Natural killer cell treated with Interleukin-12 subunit alpha and Interleukin-12 subunit beta and Interleukin-15 and Interleukin-18, amount 100 ng/mL, for 72 hours (primary cell): Measurements from ENCODE around the gene WWC2. TPM values are rescaled to one million over a fixed set of nuclear protein-coding genes. Genes with fewer than 3 reads are reported as not detected.

Experiments used
- ATAC-seq, 2 donors: fragments of 150-1000 bp; cut with Tn5 transposase in 1 of 2; sonication (Bioruptor Pico), chemical (Tn5 transposase) in 1 of 2; 2 replicates each; pipeline ENCODE4 v1.10.0; 2021
- DNase-seq: peaks from one replicate; pipeline ENCODE4 v3.0.0; 2022; ENCODE audit warnings: low spot score
- H3K27ac Mint-ChIP-seq, 2 donors: 1 replicate in 1 of 2; 2 replicates in 1 of 2; pipeline ENCODE4 v1.8.0; 2022; ENCODE audit warnings: mixed read lengths in 2 of 2, mild to moderate bottlenecking in 1 of 2, moderate library complexity in 1 of 2
- H3K27me3 Mint-ChIP-seq, 2 donors: 1 replicate in 1 of 2; 2 replicates in 1 of 2; pipeline ENCODE4 v1.8.0; 2022; ENCODE audit warnings: mixed read lengths in 2 of 2
- H3K36me3 Mint-ChIP-seq: one replicate; pipeline ENCODE4 v1.8.0; 2022; ENCODE audit warnings: mixed read lengths
- H3K4me1 Mint-ChIP-seq, 2 donors: 1 replicate in 1 of 2; 2 replicates in 1 of 2; pipeline ENCODE4 v1.8.0; 2022; ENCODE audit warnings: low read depth in 2 of 2, mixed read lengths in 2 of 2, mild to moderate bottlenecking in 1 of 2
- H3K4me3 Mint-ChIP-seq: one replicate; pipeline ENCODE4 v1.8.0; 2022; ENCODE audit warnings: mixed read lengths
- H3K9me3 Mint-ChIP-seq: 2 replicates; pipeline ENCODE4 v1.8.0; 2022; ENCODE audit warnings: mixed read lengths
- total RNA-seq, 2 donors: library from RNA; stranded (reverse); gene quantifications; one replicate each; pipeline ENCODE4 v1.2.3, GENCODE V29; 2022

The WWC2 gene
- 10 to 100 TPM in 1 of 2 donors, 1 to 10 TPM in 1; 5.1 to 10.0 TPM for total RNA-seq

GRCh38 chr4:183098723-183099536, at the start of gene WWC2:
Gene WWC2 (plus strand): TSS chr4:183099257. CDS start chr4:183099492, 235 bp downstream.
- DNase-seq = peak; percentile 80
- Mint-ChIP-seq H3K27me3 (peaks cover 20 to 47% of the 10 kb centered on the region in 2 donors), H3K27ac (no peak within 1 kb of the TSS)

GRCh38 chr4:183053681-183054080, 45.4 kb upstream of the WWC2 start:
- Mint-ChIP-seq H3K4me3 (no peak overlapping the region), H3K4me1 (no peaks in the 10 kb centered on the region), H3K27ac (no peak overlapping the region), H3K36me3 (no peaks in the 10 kb centered on the region), H3K9me3 (no peaks in the 10 kb centered on the region), H3K27me3 (peaks cover 13 to 62% of the 10 kb centered on the region in 2 donors)
- ATAC-seq (no peak), DNase-seq (no peak)

More at GRCh38 chr4:183098723-183099536, at the start of gene WWC2:
- Mint-ChIP-seq H3K4me1 (peaks cover 10 to 12% of the 10 kb centered on the region in 2 donors), H3K9me3 (no peaks in the 10 kb centered on the region), H3K4me3 (peak within 1 kb of the TSS; percentile 54), H3K36me3 (no peaks in the 10 kb centered on the region)
- ATAC-seq = peak; percentile 84 to 88

GRCh38 chr4:183057255-183057654, 41.8 kb upstream of the WWC2 start:
- Mint-ChIP-seq H3K9me3 (no peaks in the 10 kb centered on the region), H3K36me3 (no peaks in the 10 kb centered on the region), H3K27me3 (peaks cover 8 to 36% of the 10 kb centered on the region in 2 donors), H3K4me3 (no peak overlapping the region), H3K4me1 (no peaks in the 10 kb centered on the region), H3K27ac (no peak overlapping the region)
- DNase-seq = no peak
- ATAC-seq = no peak

GRCh38 chr4:183059797-183060196, 39.3 kb upstream of the WWC2 start:
- ATAC-seq (no peak), DNase-seq (no peak)
- Mint-ChIP-seq H3K4me1 (peaks cover 0 to 4% of the 10 kb centered on the region in 2 donors), H3K27me3 (peaks cover 11 to 40% of the 10 kb centered on the region in 2 donors), H3K4me3 (no peak overlapping the region), H3K36me3 (no peaks in the 10 kb centered on the region), H3K27ac (no peak overlapping the region), H3K9me3 (no peaks in the 10 kb centered on the region)

GRCh38 chr4:183068502-183068901, 30.6 kb upstream of the WWC2 start:
- H3K27ac Mint-ChIP-seq = no peak overlapping the region
- H3K4me3 Mint-ChIP-seq = no peak overlapping the region
- DNase-seq (no peak), ATAC-seq (no peak)
- H3K4me1 Mint-ChIP-seq = peaks cover 0 to 4% of the 10 kb centered on the region in 2 donors
- H3K27me3 Mint-ChIP-seq = peaks cover 13 to 48% of the 10 kb centered on the region in 2 donors
- no peaks in the 10 kb centered on the region for H3K9me3 Mint-ChIP-seq
- H3K36me3 Mint-ChIP-seq = no peaks in the 10 kb centered on the region

- H3K27me3 Mint-ChIP-seq = peaks cover 11 to 49% of the 10 kb centered on the region in 2 donors
- ATAC-seq (no peak), DNase-seq (no peak)
- no peak overlapping the region for H3K4me3 Mint-ChIP-seq
- H3K27ac Mint-ChIP-seq = no peak overlapping the region
- no peaks in the 10 kb centered on the region for H3K36me3 Mint-ChIP-seq
- H3K9me3 Mint-ChIP-seq = no peaks in the 10 kb centered on the region
- H3K4me1 Mint-ChIP-seq = no peaks in the 10 kb centered on the region
These were observed 27.8 kb upstream of the WWC2 start for GRCh38 chr4:183071222-183071621.

- ATAC-seq = no peak
- H3K27me3 Mint-ChIP-seq = peaks cover 11 to 48% of the 10 kb centered on the region in 2 donors
- no peak overlapping the region for H3K27ac Mint-ChIP-seq
- no peak for DNase-seq
- no peaks in the 10 kb centered on the region for H3K9me3 Mint-ChIP-seq
- no peak overlapping the region for H3K4me3 Mint-ChIP-seq
- no peaks in the 10 kb centered on the region for H3K36me3 Mint-ChIP-seq
- no peaks in the 10 kb centered on the region for H3K4me1 Mint-ChIP-seq
These were observed 26.9 kb upstream of the WWC2 start for GRCh38 chr4:183072176-183072575.

GRCh38 chr4:183073838-183074145, 25.3 kb upstream of the WWC2 start:
- Mint-ChIP-seq H3K4me1 (no peaks in the 10 kb centered on the region), H3K27ac (no peak overlapping the region), H3K27me3 (peaks cover 8 to 36% of the 10 kb centered on the region in 2 donors), H3K36me3 (no peaks in the 10 kb centered on the region), H3K4me3 (no peak overlapping the region), H3K9me3 (no peaks in the 10 kb centered on the region)
- ATAC-seq = no peak
- DNase-seq = no peak

GRCh38 chr4:183074288-183074990, 24.6 kb upstream of the WWC2 start:
- no peaks in the 10 kb centered on the region for H3K36me3 Mint-ChIP-seq
- no peaks in the 10 kb centered on the region for H3K9me3 Mint-ChIP-seq
- H3K27me3 Mint-ChIP-seq = peaks cover 8 to 35% of the 10 kb centered on the region in 2 donors
- H3K4me3 Mint-ChIP-seq = no peak overlapping the region
- H3K27ac Mint-ChIP-seq = no peak overlapping the region
- no peak for DNase-seq
- ATAC-seq = no peak
- no peaks in the 10 kb centered on the region for H3K4me1 Mint-ChIP-seq

- Mint-ChIP-seq H3K4me3 (no peak overlapping the region), H3K9me3 (no peaks in the 10 kb centered on the region), H3K27ac (no peak overlapping the region), H3K4me1 (no peaks in the 10 kb centered on the region), H3K27me3 (peaks cover 8 to 28% of the 10 kb centered on the region in 2 donors), H3K36me3 (no peaks in the 10 kb centered on the region)
- ATAC-seq = no peak
- DNase-seq = no peak
These were observed 20.4 kb upstream of the WWC2 start for GRCh38 chr4:183078634-183079033.

- no peaks in the 10 kb centered on the region for H3K4me1 Mint-ChIP-seq
- ATAC-seq = peak in 1 of 2 donors; percentile 20
- no peak overlapping the region for H3K4me3 Mint-ChIP-seq
- no peak for DNase-seq
- H3K27ac Mint-ChIP-seq = no peak overlapping the region
- no peaks in the 10 kb centered on the region for H3K9me3 Mint-ChIP-seq
- H3K36me3 Mint-ChIP-seq = no peaks in the 10 kb centered on the region
- H3K27me3 Mint-ChIP-seq = peaks cover 7 to 24% of the 10 kb centered on the region in 2 donors
These were observed 18.5 kb upstream of the WWC2 start for GRCh38 chr4:183080372-183081115.

GRCh38 chr4:183081116-183081469, 18.0 kb upstream of the WWC2 start:
- H3K9me3 Mint-ChIP-seq = no peaks in the 10 kb centered on the region
- H3K27me3 Mint-ChIP-seq = peaks cover 4 to 21% of the 10 kb centered on the region in 2 donors
- H3K27ac Mint-ChIP-seq = no peak overlapping the region
- no peaks in the 10 kb centered on the region for H3K36me3 Mint-ChIP-seq
- ATAC-seq = no peak
- no peak overlapping the region for H3K4me3 Mint-ChIP-seq
- no peak for DNase-seq
- H3K4me1 Mint-ChIP-seq = no peaks in the 10 kb centered on the region

- DNase-seq (no peak), ATAC-seq (no peak)
- Mint-ChIP-seq H3K27me3 (peaks cover 4 to 21% of the 10 kb centered on the region in 2 donors), H3K4me1 (no peaks in the 10 kb centered on the region), H3K36me3 (no peaks in the 10 kb centered on the region), H3K4me3 (no peak overlapping the region), H3K27ac (no peak overlapping the region), H3K9me3 (no peaks in the 10 kb centered on the region)
These were observed 17.0 kb upstream of the WWC2 start for GRCh38 chr4:183082053-183082452.
